Glutamatergic neuron (in vitro differentiated cells): ENCODE measurements around the gene CRIM1. TPM values are rescaled to one million over a fixed set of nuclear protein-coding genes. Genes with fewer than 3 reads are reported as not detected.

ENCODE experiments used
- DNase-seq: peaks from one replicate; pipeline ENCODE4 v3.0.0; 2022
- H3K27ac Mint-ChIP-seq: one replicate; pipeline ENCODE4 v1.8.0; 2020; ENCODE audit warnings: mild to moderate bottlenecking, mixed read lengths, inconsistent platforms; ENCODE audit not compliant: unreplicated experiment
- H3K27me3 Mint-ChIP-seq: one replicate; pipeline ENCODE4 v1.8.0; 2020; ENCODE audit warnings: mild to moderate bottlenecking, moderate library complexity, mixed read lengths, inconsistent platforms; ENCODE audit not compliant: unreplicated experiment
- H3K36me3 Mint-ChIP-seq: one replicate; pipeline ENCODE4 v1.8.0; 2020; ENCODE audit warnings: mild to moderate bottlenecking, mixed read lengths, inconsistent platforms; ENCODE audit not compliant: unreplicated experiment
- H3K4me1 Mint-ChIP-seq: one replicate; pipeline ENCODE4 v1.8.0; 2020; ENCODE audit warnings: mild to moderate bottlenecking, low read depth, mixed read lengths, inconsistent platforms; ENCODE audit not compliant: unreplicated experiment
- H3K4me3 Mint-ChIP-seq: one replicate; pipeline ENCODE4 v1.8.0; 2020; ENCODE audit warnings: mild to moderate bottlenecking, mixed read lengths, inconsistent platforms; ENCODE audit not compliant: unreplicated experiment
- H3K9me3 Mint-ChIP-seq: one replicate; pipeline ENCODE4 v1.8.0; 2020; ENCODE audit warnings: mild to moderate bottlenecking, moderate library complexity, mixed read lengths, inconsistent platforms; ENCODE audit not compliant: unreplicated experiment
- total RNA-seq: library from RNA; stranded (reverse); fragmentation: NEBNext Ultra II Directional; extraction: Animal tissue kit (Norgen Biotek cat#: 25700); gene quantifications from one replicate; pipeline ENCODE4 v1.2.1, GENCODE V29; 2021; ENCODE audit not compliant: unreplicated experiment
- TF ChIP-seq, protein P1 (sequence below): fragments of 200-600 bp; sonication (generic); IDR thresholded peaks from one replicate; pipeline ENCODE4 v1.5.0; 2021; ENCODE audit not compliant: partially characterized antibody, unreplicated experiment

Gene CRIM1
- total RNA-seq, 1 donor from 2014 or later: 35.7 TPM

DNA sequence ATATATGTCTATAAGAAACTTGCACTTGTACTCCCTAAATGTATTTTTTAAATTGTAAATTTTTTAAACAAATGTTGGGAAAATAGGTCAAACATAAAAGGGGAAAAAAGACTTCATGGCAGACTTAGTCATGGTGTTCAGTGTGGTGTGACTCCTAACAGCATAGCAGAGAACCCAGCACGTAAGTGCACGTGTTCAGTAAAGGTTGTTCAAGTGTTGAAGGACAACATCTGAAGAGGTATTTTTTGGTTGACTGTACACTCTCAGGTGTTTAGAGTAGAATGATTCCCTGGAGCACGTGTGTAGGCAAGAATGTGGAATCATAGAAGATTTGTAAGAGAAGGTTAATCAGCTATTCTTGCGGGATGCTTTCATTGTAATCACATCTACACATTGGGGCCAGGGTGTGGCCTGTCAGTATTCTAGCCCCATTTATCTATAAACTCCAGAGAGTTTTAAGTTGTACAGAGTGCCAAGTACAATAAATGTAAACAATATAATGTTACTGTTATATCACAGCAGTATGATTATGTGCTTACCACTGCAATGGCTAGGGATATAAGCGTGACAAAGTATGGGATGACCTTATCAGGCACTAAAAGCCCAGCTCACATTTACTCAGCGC, 106.8 kb downstream of the CRIM1 start:
- TF ChIP-seq, protein P1, sequence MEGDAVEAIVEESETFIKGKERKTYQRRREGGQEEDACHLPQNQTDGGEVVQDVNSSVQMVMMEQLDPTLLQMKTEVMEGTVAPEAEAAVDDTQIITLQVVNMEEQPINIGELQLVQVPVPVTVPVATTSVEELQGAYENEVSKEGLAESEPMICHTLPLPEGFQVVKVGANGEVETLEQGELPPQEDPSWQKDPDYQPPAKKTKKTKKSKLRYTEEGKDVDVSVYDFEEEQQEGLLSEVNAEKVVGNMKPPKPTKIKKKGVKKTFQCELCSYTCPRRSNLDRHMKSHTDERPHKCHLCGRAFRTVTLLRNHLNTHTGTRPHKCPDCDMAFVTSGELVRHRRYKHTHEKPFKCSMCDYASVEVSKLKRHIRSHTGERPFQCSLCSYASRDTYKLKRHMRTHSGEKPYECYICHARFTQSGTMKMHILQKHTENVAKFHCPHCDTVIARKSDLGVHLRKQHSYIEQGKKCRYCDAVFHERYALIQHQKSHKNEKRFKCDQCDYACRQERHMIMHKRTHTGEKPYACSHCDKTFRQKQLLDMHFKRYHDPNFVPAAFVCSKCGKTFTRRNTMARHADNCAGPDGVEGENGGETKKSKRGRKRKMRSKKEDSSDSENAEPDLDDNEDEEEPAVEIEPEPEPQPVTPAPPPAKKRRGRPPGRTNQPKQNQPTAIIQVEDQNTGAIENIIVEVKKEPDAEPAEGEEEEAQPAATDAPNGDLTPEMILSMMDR: no peak
- H3K4me3 Mint-ChIP-seq: no peak overlapping the region
- no peaks in the 10 kb centered on the region for H3K36me3 Mint-ChIP-seq
- no peak overlapping the region for H3K27ac Mint-ChIP-seq
- H3K9me3 Mint-ChIP-seq: no peaks in the 10 kb centered on the region
- H3K27me3 Mint-ChIP-seq: no peaks in the 10 kb centered on the region
- no peak for DNase-seq
- peaks cover 10% of the 10 kb centered on the region for H3K4me1 Mint-ChIP-seq

DNA sequence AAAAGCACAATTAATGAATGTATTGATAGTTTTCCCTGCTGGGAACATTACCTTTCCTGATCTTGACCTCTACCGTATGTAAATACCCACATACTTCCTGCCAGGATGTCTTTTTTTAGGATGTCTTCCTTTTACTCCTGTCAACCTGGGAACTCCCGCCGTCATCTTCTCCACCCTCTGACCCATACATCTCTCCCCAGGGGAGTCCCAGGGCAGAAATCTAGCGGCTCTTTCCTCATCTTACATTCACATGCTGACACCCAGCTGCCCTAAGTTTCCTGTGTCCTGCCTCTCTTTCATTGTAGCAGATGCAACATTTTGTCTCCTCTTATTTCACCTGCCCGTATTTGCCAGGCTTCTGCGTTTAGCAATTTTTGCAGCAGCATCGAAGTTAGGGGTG, 107.8 kb downstream of the CRIM1 start:
- DNase-seq: no peak
- H3K4me3 Mint-ChIP-seq: no peak overlapping the region
- H3K4me1 Mint-ChIP-seq: peaks cover 9% of the 10 kb centered on the region
- TF ChIP-seq, protein P1: no peak
- H3K9me3 Mint-ChIP-seq: no peaks in the 10 kb centered on the region
- H3K27me3 Mint-ChIP-seq: no peaks in the 10 kb centered on the region
- H3K27ac Mint-ChIP-seq: no peak overlapping the region
- no peaks in the 10 kb centered on the region for H3K36me3 Mint-ChIP-seq

DNA sequence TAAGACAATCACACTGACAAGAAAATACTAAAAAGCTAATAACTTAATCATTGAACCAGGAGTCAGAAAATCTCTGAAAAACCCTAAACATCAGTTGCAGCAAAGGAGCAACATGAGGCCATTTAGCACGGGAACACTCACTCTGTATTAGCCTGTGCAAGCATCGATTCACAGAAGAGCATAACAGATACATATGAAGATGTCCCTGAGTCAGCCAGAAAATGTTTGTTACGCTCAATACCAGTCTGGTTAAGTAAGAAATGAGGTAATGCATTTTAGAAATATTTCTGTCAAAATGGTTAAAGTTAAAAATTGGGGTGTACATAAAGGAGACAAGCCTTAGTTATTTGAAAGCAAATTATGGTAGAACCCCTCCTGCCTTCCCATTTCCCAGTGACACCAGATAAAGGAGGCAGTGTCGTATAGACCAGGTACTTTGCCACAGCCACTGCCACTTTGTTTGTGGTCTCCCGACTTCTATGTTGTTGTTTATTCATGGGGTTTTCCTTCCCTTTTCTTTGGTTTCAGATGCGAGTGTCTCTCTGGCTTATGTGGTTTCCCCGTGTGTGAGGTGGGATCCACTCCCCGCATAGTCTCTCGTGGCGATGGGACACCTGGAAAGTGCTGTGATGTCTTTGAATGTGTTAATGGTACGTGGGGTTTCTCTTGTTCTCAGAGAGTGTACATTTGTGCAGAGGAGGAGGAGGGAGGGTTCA, 108.6 kb downstream of the CRIM1 start:
- no peak for DNase-seq
- no peaks in the 10 kb centered on the region for H3K27me3 Mint-ChIP-seq
- H3K36me3 Mint-ChIP-seq: no peaks in the 10 kb centered on the region
- TF ChIP-seq, protein P1: no peak
- no peaks in the 10 kb centered on the region for H3K9me3 Mint-ChIP-seq
- H3K27ac Mint-ChIP-seq: no peak overlapping the region
- H3K4me3 Mint-ChIP-seq: no peak overlapping the region
- H3K4me1 Mint-ChIP-seq: peaks cover 11% of the 10 kb centered on the region

DNA sequence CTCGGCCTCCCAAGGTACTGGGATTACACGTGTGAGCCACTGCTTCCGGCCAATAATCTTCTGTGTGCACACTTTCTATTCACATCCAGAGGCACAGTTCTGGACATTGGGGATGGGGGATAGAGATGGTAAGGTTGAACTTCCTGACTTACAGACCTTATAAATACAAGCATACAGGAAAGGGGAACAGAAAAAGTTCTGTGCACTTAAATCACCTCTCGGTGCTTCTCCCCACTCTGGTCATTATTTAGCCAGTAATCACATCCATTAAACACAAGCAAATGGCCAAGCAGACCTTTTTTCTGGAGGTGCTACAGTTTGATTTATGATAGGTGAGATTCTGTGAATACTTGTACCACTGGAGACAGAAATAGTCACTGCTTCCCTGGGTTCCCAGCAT, 110.6 kb downstream of the CRIM1 start:
- H3K36me3 Mint-ChIP-seq: peaks cover 4% of the 10 kb centered on the region
- H3K9me3 Mint-ChIP-seq: peaks cover 2% of the 10 kb centered on the region
- H3K27ac Mint-ChIP-seq: no peak overlapping the region
- no peak overlapping the region for H3K4me3 Mint-ChIP-seq
- H3K4me1 Mint-ChIP-seq: peaks cover 16% of the 10 kb centered on the region
- DNase-seq: no peak
- TF ChIP-seq, protein P1: no peak
- H3K27me3 Mint-ChIP-seq: no peaks in the 10 kb centered on the region

DNA sequence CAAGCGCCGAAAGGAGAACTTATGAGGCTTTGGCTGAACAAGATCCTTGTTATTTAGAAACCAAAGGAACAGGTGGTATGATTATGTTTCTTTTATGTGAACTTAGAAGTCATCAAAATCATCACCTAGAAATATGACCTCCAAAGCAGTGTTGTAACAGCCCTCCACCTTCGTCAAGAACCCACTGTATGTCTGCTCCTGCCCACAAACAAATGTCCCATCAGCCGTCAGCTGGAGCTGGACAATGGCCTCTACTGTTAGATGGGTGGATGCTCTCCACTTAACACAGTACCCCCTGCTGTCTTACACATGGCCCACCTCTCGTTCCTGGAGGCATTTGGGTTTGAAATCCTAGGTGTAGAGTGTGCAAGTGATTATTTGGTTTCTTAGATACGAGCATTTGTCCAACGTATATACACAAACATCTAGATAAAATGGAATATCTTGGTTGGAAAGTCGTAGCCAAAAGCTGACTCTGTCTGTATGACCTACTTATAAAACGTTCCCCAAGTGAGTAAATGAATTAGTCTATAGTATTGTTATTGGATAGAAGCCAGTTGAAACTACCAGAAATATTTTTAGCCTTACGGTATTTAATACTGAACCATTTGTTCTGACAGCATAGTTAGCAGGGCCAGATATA, 113.0 kb downstream of the CRIM1 start:
- Mint-ChIP-seq H3K4me3 (no peak overlapping the region), H3K36me3 (peaks cover 9% of the 10 kb centered on the region), H3K4me1 (peaks cover 17% of the 10 kb centered on the region), H3K27ac (no peak overlapping the region), H3K9me3 (peaks cover 2% of the 10 kb centered on the region), H3K27me3 (peaks cover 2% of the 10 kb centered on the region)
- TF ChIP-seq, protein P1: no peak
- no peak for DNase-seq
